ENCODE results near the gene ZNF12. TPM values are rescaled to one million over a fixed set of nuclear protein-coding genes. Genes with fewer than 3 reads are reported as not detected.
A peak's percentile ranks its signal among the peaks of the same experiment; 100 is the strongest.

ZNF12 gene
- polyA plus RNA-seq, 3 donors, result 36.6 to 43.2 (median 42.2) TPM

- no peak for DNase-seq (ENCODE audit: extremely low read depth in 1 of 11, low read depth in 9 of 11, low spot score in 4 of 11)
Measured at GRCh38 chr7:6651851-6652445, 54.8 kb downstream of the ZNF12 start.

GRCh38 chr7:6650521-6651011, 56.2 kb downstream of the ZNF12 start:
- no peak for DNase-seq (ENCODE audit: extremely low read depth in 1 of 11, low read depth in 9 of 11, low spot score in 4 of 11)

- DNase-seq (ENCODE audit: extremely low read depth in 1 of 11, low read depth in 9 of 11, low spot score in 4 of 11), result no peak
Measured at GRCh38 chr7:6650086-6650485, 56.7 kb downstream of the ZNF12 start.

- no peak for DNase-seq (ENCODE audit: extremely low read depth in 1 of 11, low read depth in 9 of 11, low spot score in 4 of 11)
Measured at GRCh38 chr7:6649241-6649961, 57.3 kb downstream of the ZNF12 start.

GRCh38 chr7:6648815-6649104, 58.0 kb downstream of the ZNF12 start:
- DNase-seq (ENCODE audit: extremely low read depth in 1 of 11, low read depth in 9 of 11, low spot score in 4 of 11), result no peak

- DNase-seq (ENCODE audit: extremely low read depth in 1 of 11, low read depth in 9 of 11, low spot score in 4 of 11), result no peak
Measured at GRCh38 chr7:6648066-6648814, 58.5 kb downstream of the ZNF12 start.

GRCh38 chr7:6647541-6647940, 59.2 kb downstream of the ZNF12 start:
- DNase-seq (ENCODE audit: extremely low read depth in 1 of 11, low read depth in 9 of 11, low spot score in 4 of 11), result no peak

- DNase-seq (ENCODE audit: extremely low read depth in 1 of 11, low read depth in 9 of 11, low spot score in 4 of 11), result no peak
Measured at GRCh38 chr7:6647080-6647479, 59.7 kb downstream of the ZNF12 start.

- peak in 5 of 11 donors; percentile 24 to 50 (median 38) for DNase-seq (ENCODE audit: extremely low read depth in 1 of 11, low read depth in 9 of 11, low spot score in 4 of 11)
Measured at GRCh38 chr7:6646465-6646864, 60.3 kb downstream of the ZNF12 start.

GRCh38 chr7:6644728-6645127, 62.0 kb downstream of the ZNF12 start:
- DNase-seq (ENCODE audit: extremely low read depth in 1 of 11, low read depth in 9 of 11, low spot score in 4 of 11), result no peak

- no peak for DNase-seq (ENCODE audit: extremely low read depth in 1 of 11, low read depth in 9 of 11, low spot score in 4 of 11)
Measured at GRCh38 chr7:6643915-6644625, 62.7 kb downstream of the ZNF12 start.

GRCh38 chr7:6642861-6643640, 63.7 kb downstream of the ZNF12 start:
- no peak for DNase-seq (ENCODE audit: extremely low read depth in 1 of 11, low read depth in 9 of 11, low spot score in 4 of 11)

- DNase-seq (ENCODE audit: extremely low read depth in 1 of 11, low read depth in 9 of 11, low spot score in 4 of 11), result no peak
Measured at GRCh38 chr7:6642239-6642839, 64.4 kb downstream of the ZNF12 start.

- DNase-seq (ENCODE audit: extremely low read depth in 1 of 11, low read depth in 9 of 11, low spot score in 4 of 11), result no peak
Measured at GRCh38 chr7:6641305-6642035, 65.3 kb downstream of the ZNF12 start.

GRCh38 chr7:6640246-6640721, 66.5 kb downstream of the ZNF12 start:
- DNase-seq (ENCODE audit: extremely low read depth in 1 of 11, low read depth in 9 of 11, low spot score in 4 of 11), result no peak

GRCh38 chr7:6639627-6640026, 67.1 kb downstream of the ZNF12 start:
- no peak for DNase-seq (ENCODE audit: extremely low read depth in 1 of 11, low read depth in 9 of 11, low spot score in 4 of 11)

- no peak for DNase-seq (ENCODE audit: extremely low read depth in 1 of 11, low read depth in 9 of 11, low spot score in 4 of 11)
Measured at GRCh38 chr7:6639032-6639431, 67.7 kb downstream of the ZNF12 start.

Measured in renal cortex interstitium (tissue), 11 donors.